Renal pelvis (tissue), 12 donors: ENCODE results near the gene FBXO48. TPM values are rescaled to one million over a fixed set of nuclear protein-coding genes. Genes with fewer than 3 reads are reported as not detected.
"Not testable (repeated sequence)": the region's sequence is repeated elsewhere in the genome, so short reads cannot be mapped to it uniquely, and the experiment has no call there.

ENCODE experiments used
- DNase-seq: peaks from one replicate; pipeline ENCODE4 v3.0.0-alpha.2; 2013
- long read RNA-seq, 16 experiments: transcript quantifications; one replicate each; lab custom pipeline, GENCODE V29; 2026
- polyA plus RNA-seq, 3 donors: library from polyadenylated mRNA; unstranded; fragments of 120-200 nt; gene quantifications; one replicate each; pipeline ENCODE4 v1.2.1, GENCODE V29; 2013; ENCODE audit not compliant: insufficient read length in 3 of 3

Gene FBXO48
- polyA plus RNA-seq = 1 to 10 TPM; 1.7 to 2.5 (median 2.3) TPM
- long read RNA-seq, donor 1 = 0 reads
- long read RNA-seq, donor 2 = 0 reads
- long read RNA-seq, donor 3 = 0 reads
- long read RNA-seq, donor 4 = 0 reads
- long read RNA-seq, donor 5 = 0 reads
- long read RNA-seq, donor 6, full-length matches to known transcripts = 2 of 2 reads
- long read RNA-seq, donor 6, partial matches to known transcripts = 0 of 2 reads
- long read RNA-seq, donor 6, other reads (novel, unspliced or antisense) = 0 of 2 reads
- long read RNA-seq, donor 7 = 0 reads
- long read RNA-seq, donor 8 = 0 reads
- long read RNA-seq, donor 9, full-length matches to known transcripts = 1 of 1 reads
- long read RNA-seq, donor 9, partial matches to known transcripts = 0 of 1 reads
- long read RNA-seq, donor 9, other reads (novel, unspliced or antisense) = 0 of 1 reads
- long read RNA-seq, donor 10 = 0 reads
- long read RNA-seq, donor 11 = 0 reads
- long read RNA-seq, donor 12, full-length matches to known transcripts = 1 of 1 reads
- long read RNA-seq, donor 12, partial matches to known transcripts = 0 of 1 reads
- long read RNA-seq, donor 12, other reads (novel, unspliced or antisense) = 0 of 1 reads
- long read RNA-seq, donor 13 = 0 reads
- long read RNA-seq, donor 14 = 0 reads
- long read RNA-seq, donor 15 = 0 reads
- long read RNA-seq, donor 16, full-length matches to known transcripts = 2 of 2 reads
- long read RNA-seq, donor 16, partial matches to known transcripts = 0 of 2 reads
- long read RNA-seq, donor 16, other reads (novel, unspliced or antisense) = 0 of 2 reads

GRCh38 chr2:68467077-68467960 is at the start of gene FBXO48, which contains the start of gene APLF:
Gene FBXO48 (minus strand): TSS chr2:68467294. CDS start chr2:68465145, 2,149 bp downstream.
Gene APLF (plus strand): TSS chr2:68467585. CDS start chr2:68467732, 147 bp downstream.
- peak; percentile 99 for DNase-seq

DNA sequence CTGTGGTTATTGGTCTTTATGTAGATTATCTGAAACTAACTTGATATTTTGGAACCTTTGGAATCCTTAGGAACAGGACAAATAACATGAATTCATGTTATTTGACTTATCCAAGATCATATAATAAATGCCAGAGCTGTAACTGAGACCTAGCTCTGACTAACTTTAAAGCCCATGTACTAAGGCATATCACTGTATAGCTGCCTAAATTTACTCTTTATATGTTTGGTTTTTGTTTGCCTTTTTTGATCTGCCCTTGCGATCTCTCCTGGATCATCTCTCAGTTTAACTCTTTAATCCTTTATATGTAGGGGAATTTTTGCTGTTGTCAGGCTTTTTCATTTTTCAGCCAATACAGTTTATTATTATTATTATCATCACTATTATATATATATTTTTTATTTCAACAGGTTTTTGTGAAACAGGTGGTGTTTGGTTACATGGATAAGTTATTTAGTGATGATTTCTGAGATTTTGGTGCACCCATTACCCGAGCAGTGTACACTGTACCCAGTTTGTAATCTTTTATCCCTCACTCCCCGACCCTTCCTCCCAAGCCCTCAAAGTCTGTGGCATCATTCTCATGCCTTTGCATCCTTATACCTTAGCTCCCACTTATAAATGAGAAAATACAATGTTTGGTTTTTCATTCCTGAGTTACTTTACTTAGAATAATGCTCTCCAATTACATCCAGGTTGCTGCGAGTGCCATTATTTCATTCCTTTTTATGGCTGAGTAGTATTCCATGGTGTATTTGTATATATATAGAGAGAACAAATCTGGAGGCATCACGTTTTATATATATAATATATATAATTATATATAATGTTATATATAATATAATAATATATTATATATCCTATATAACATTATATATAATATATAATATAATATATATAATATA is 49.2 kb upstream of the FBXO48 start:
- no peak for DNase-seq

- no peak for DNase-seq
These were observed 47.3 kb upstream of the FBXO48 start for GRCh38 chr2:68514316-68514929.

- DNase-seq = no peak
These were observed 45.9 kb upstream of the FBXO48 start for GRCh38 chr2:68512966-68513365.

DNA sequence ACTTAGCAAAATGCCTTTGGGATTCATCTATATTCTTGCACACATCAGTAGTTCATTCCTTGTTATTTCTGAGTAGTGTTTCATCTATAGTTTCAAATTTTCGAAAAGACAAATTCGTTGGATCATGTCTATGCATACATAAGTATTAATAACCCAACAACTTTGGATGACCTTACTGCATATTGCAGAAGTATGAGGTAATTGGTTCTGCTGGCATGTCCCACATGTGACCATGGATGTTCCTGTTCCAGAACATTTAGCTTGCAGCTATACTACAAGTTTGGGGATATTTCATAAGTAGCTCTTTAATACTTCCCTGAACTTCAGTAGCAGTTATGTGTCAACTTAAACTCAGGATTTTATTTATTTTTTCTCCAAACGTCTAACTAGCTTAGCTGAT is 45.2 kb upstream of the FBXO48 start:
- DNase-seq = no peak

GRCh38 chr2:68506170-68506569 is 39.1 kb upstream of the FBXO48 start:
- DNase-seq = no peak

DNA sequence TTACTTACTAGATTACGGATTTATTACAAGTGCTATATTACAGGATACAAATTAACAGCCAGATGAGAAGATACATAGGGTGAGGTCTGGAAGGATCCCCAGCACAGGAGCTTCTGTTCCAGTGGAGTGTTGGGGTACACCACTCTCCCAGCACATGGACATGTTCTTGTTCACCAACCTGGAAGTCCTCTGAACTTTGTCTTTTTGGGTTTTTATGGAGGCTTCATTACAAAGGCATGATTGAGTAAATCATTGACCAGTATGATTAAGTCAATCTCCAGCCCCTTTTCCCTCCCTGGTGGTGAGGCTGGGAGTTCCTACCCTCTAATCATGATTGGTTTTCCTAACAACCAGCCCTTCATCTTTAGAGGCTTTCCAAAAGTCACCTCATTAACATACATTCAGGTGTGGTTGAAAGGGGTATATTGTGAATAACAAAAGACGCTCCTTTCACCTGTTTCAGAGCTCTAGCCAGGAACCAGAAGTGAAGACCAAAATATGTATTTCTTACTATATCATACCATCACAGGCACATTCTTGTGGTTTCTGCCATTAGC is 38.6 kb upstream of the FBXO48 start:
- no peak for DNase-seq

GRCh38 chr2:68501768-68502167 is 34.7 kb upstream of the FBXO48 start:
- no peak for DNase-seq

GRCh38 chr2:68500649-68501048 is 33.6 kb upstream of the FBXO48 start:
- no peak for DNase-seq

- DNase-seq = no peak
These were observed 32.0 kb upstream of the FBXO48 start for GRCh38 chr2:68499133-68499532.

GRCh38 chr2:68491582-68491981 is 24.5 kb upstream of the FBXO48 start:
- DNase-seq = no peak

DNA sequence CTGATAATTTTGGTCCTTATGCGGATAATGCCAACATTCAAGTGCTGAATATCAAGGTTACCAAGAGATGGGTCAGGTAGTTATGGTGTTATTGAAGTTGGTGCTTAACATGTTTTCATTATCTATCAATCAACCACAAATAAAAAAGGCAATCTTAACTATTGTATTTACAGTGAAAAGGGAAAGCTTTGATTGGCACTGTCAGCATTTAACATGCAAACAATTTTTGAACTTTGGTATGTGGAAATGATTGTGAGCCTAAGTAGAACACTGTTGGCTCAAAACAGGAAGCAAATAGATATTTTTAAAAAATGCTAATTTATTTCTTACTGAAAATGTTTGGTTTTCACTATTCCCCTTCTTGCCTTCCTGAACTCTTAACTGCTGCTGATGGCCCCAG is 22.2 kb upstream of the FBXO48 start:
- no peak for DNase-seq

DNA sequence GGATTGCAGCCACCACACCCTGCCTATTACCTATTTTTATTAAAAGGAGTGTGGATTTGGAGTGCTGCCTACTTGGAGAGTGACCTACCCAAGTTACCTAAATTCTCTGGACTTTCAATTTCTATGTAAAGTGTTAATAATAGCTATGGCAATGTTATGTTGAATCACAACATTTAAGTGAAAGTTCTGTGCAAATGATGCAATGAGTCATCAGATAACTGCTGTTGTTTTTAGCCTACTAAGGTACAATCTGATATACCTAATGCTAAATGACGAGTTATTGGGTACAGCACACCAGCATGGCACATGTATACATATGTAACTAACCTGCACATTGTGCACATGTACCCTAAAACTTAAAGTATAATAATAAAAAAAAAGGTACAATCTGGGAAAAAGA is 21.5 kb upstream of the FBXO48 start:
- DNase-seq = not testable (repeated sequence)

- no peak for DNase-seq
These were observed 20.8 kb upstream of the FBXO48 start for GRCh38 chr2:68487773-68488355.

DNA sequence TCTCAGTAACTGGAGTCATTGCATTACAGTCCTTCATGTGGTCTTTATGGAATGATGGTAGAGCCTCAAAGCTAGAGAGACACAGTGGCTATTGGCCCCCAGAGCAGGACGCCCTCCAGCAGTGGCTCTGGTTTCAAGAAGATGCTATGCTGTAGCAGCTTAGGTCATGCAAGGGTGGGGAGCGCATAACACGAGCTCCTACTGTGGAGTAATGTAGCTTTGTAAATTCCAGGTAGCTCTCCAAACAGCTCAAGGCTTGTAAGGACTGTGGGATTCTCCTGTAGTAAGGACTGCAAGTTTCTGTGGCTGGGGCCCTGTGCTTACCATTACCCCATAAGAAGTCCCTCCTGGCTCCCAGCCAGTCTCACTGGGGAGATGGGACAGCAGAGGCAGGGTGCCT is 15.9 kb upstream of the FBXO48 start:
- no peak for DNase-seq

DNA sequence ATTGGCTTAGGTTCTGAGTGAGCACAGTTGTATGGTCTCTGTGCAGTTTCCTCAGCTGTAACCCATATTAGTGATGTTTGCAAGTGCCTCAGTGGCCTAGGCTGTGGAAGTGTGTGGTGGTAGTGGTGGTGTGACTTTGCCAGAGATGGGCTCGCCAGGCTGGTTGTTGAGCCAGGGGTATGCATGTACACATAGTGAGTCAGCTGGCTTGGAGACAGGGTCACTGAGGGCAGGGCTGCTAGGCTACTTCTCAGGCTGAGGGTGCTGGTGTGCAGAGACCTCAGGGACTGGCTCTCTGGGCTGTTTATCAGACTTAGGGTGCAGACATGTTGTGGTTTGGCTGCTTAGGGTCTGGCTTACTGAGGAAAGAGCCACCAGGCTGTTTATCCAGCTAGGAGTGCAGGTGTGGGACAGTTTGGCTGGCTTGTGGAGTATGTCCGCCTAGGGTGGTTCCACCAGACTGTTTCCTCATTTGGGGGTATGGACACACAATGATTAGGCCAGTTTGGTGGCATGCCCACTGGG is 15.3 kb upstream of the FBXO48 start:
- no peak for DNase-seq

- no peak for DNase-seq
These were observed 11.6 kb upstream of the FBXO48 start for GRCh38 chr2:68478688-68479087.

- no peak for DNase-seq
These were observed 9.4 kb upstream of the FBXO48 start for GRCh38 chr2:68476454-68476853.

GRCh38 chr2:68475576-68475975 is 8.5 kb upstream of the FBXO48 start:
- DNase-seq = no peak
